ENCODE measurements around the gene SASH1. TPM values are rescaled to one million over a fixed set of nuclear protein-coding genes. Genes with fewer than 3 reads are reported as not detected.

Gene SASH1
- total and polyA plus RNA-seq, 2 of the 8 experiments (the other 6 are each of a cell fraction or from before 2014, with no cell fraction given) = 6.0 to 20.2 TPM

DNA sequence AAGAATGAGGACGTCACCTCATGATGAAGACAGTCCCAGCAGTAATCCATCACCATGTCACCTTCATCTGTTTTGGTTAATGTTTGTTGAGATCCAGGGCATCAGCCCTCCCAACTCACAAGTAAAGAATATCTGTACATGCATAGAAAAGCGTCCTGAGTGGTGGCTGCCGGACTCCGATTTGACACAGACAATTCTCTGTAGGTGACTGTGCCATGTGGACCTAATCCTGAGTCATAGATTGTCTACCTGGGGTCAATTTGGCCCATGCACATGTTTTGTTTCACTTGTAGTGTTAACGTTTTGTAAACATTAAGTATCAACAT, 235.8 kb downstream of the SASH1 start:
- CTCF ChIA-PET (ENCODE audit: partially characterized antibody) = interaction anchor here (0.7 to 3.2 kb wide), 72 partner anchors 9 to 511 kb away, joined by 3 to 49 read pairs (median 4); no protein-coding TSS in a partner anchor
- H3K4me2 ChIP-seq (ENCODE audit: insufficient read depth in 1 of 2, low read depth in 2 of 2, low read length in 2 of 2) = no peak overlapping the region

More for the DNA sequence above, 235.8 kb downstream of the SASH1 start:
- FAIRE-seq (no peak), DNase-seq (ENCODE audit: low read depth in 1 of 2, low spot score in 2 of 2) (no peak)
- H3K27ac ChIP-seq (ENCODE audit: low read depth, low read length) = no peak overlapping the region
- POLR2A ChIA-PET (ENCODE audit: partially characterized antibody) = interaction anchor here (1.0 kb wide), 1 partner anchor 20 kb away, joined by 3 read pairs; no protein-coding TSS in a partner anchor
- H2BK120ac ChIP-seq (replicated peaks; ENCODE audit: low read depth, low read length) = no peak overlapping the region
- peaks cover 0 to 6% (median 1%) of the 10 kb centered on the region in 4 experiments; a peak in 5 of 7 replicates for H3K4me1 ChIP-seq (replicated peaks in 1 of 4; ENCODE audit: control insufficient read depth in 3 of 4, insufficient read depth in 4 of 4, low read length in 3 of 4)
- peak overlapping the region; percentile 69 for H2BK12ac ChIP-seq (ENCODE audit: low read depth, low read length)
- H3K79me2 ChIP-seq (ENCODE audit: control insufficient read depth in 1 of 2, insufficient read depth in 2 of 2, low read length in 2 of 2) = no peaks in the 10 kb centered on the region
- no peak overlapping the region for H2AK5ac ChIP-seq (ENCODE audit: low read depth, low read length)
- H3K23me2 ChIP-seq (ENCODE audit: low read depth, low read length) = no peaks in the 10 kb centered on the region
- TF ChIP-seq CHD1 (IDR thresholded peaks at IDR 0.05; ENCODE audit: low read depth, low read length) = no peak
- TF ChIP-seq RBBP5 (IDR thresholded peaks at IDR 0.05; ENCODE audit: borderline replicate concordance, low read depth, low read length) = no peak
- no peak for TF ChIP-seq NANOG (IDR thresholded peaks at IDR 0.05; ENCODE audit: insufficient read depth, low read depth, low read length, poor library complexity, severe bottlenecking)
- no peak for TF ChIP-seq HDAC6 (IDR thresholded peaks at IDR 0.05; ENCODE audit: low read depth, low read length)
- TF ChIP-seq FOSL1 (IDR thresholded peaks at IDR 0.05; ENCODE audit: insufficient read depth, low read depth, low read length) = no peak
- no peak for TF ChIP-seq SIN3A (conservative IDR thresholded peaks at IDR 0.05 in 1 of 2, IDR thresholded peaks at IDR 0.05 in 1 of 2; ENCODE audit: low read depth in 1 of 2, low read length in 2 of 2)
- TF ChIP-seq RAD21 (IDR thresholded peaks at IDR 0.05 in 1 of 2, conservative IDR thresholded peaks at IDR 0.05 in 1 of 2; ENCODE audit: low read depth in 2 of 2, low read length in 2 of 2) = no peak
- TF ChIP-seq, protein P1, sequence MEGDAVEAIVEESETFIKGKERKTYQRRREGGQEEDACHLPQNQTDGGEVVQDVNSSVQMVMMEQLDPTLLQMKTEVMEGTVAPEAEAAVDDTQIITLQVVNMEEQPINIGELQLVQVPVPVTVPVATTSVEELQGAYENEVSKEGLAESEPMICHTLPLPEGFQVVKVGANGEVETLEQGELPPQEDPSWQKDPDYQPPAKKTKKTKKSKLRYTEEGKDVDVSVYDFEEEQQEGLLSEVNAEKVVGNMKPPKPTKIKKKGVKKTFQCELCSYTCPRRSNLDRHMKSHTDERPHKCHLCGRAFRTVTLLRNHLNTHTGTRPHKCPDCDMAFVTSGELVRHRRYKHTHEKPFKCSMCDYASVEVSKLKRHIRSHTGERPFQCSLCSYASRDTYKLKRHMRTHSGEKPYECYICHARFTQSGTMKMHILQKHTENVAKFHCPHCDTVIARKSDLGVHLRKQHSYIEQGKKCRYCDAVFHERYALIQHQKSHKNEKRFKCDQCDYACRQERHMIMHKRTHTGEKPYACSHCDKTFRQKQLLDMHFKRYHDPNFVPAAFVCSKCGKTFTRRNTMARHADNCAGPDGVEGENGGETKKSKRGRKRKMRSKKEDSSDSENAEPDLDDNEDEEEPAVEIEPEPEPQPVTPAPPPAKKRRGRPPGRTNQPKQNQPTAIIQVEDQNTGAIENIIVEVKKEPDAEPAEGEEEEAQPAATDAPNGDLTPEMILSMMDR (IDR thresholded peaks at IDR 0.05; ENCODE audit: control extremely low read depth in 1 of 3, insufficient read depth in 1 of 3, low read depth in 1 of 3, low read length in 3 of 3) = no peak
- no peak for TF ChIP-seq POLR2A (IDR thresholded peaks at IDR 0.05; ENCODE audit: control extremely low read depth in 1 of 2, low read depth in 2 of 2, low read length in 2 of 2)
- no peak for TF ChIP-seq SP4 (IDR thresholded peaks at IDR 0.05; ENCODE audit: low read length)
- no peak overlapping the region for H3K23ac ChIP-seq (ENCODE audit: insufficient read length)
- H3K9ac ChIP-seq (replicated peaks in 1 of 4; ENCODE audit: extremely low read depth in 1 of 4, low read depth in 3 of 4, low read length in 3 of 4) = no peak overlapping the region
- H2BK15ac ChIP-seq (ENCODE audit: low read length) = no peak overlapping the region
- no peaks in the 10 kb centered on the region for H3K36me3 ChIP-seq (ENCODE audit: control insufficient read depth in 2 of 4, insufficient read depth in 4 of 4, low read length in 3 of 4)
- WGBS, 2 experiments (ENCODE audit: extremely low coverage in 1 of 2, insufficient coverage in 1 of 2, insufficient read length in 1 of 2, insufficient replicate concordance in 2 of 2, low coverage in 1 of 2, low lambda C conversion rate in 2 of 2, missing lambda C conversion rate in 1 of 2) = 74% methylated on average over 5 of the region's 5 CpGs; no CpG with 5 or more reads in 1 of the 2 experiments
- peak overlapping the region; percentile 49 for H4K91ac ChIP-seq (replicated peaks; ENCODE audit: insufficient read length, low read length)
- peak overlapping the region; percentile 36; the same call in 1 of the 2 replicates for H2BK5ac ChIP-seq (ENCODE audit: low read depth, low read length)
- H2BK20ac ChIP-seq (ENCODE audit: low read length) = peak overlapping the region; percentile 66; the same call in 1 of the 2 replicates
- H2AFZ ChIP-seq (ENCODE audit: low read length) = no peak overlapping the region
- no peaks in the 10 kb centered on the region for H3K79me1 ChIP-seq (ENCODE audit: low read depth, low read length)
- no peak overlapping the region for H4K8ac ChIP-seq (ENCODE audit: extremely low read depth, insufficient read depth, low read length)
- H3K9me3 ChIP-seq (ENCODE audit: insufficient read depth in 2 of 2, low read depth in 1 of 2, low read length in 1 of 2) = peaks cover 0 to 3% of the 10 kb centered on the region in 2 experiments; a peak in 2 of 4 replicates
- H3K27me3 ChIP-seq (replicated peaks in 1 of 4; ENCODE audit: control insufficient read depth in 3 of 4, extremely low read depth in 1 of 4, insufficient read depth in 3 of 4, low read length in 3 of 4) = no peaks in the 10 kb centered on the region
- no peak overlapping the region for H3K56ac ChIP-seq (replicated peaks; ENCODE audit: insufficient read length, low read depth, low read length)
- H4K20me1 ChIP-seq (replicated peaks in 1 of 2; ENCODE audit: control insufficient read depth in 1 of 2, insufficient read depth in 2 of 2, low read length in 2 of 2) = no peaks in the 10 kb centered on the region
- H3K14ac ChIP-seq (ENCODE audit: insufficient read length) = no peak overlapping the region
- no peak overlapping the region; the same call in 1 of the 2 replicates for H3K18ac ChIP-seq (ENCODE audit: extremely low read depth, low read length)
- no peak overlapping the region for H3K4me3 ChIP-seq (ENCODE audit: extremely low read depth in 1 of 4, insufficient read depth in 2 of 4, low read depth in 3 of 4, low read length in 4 of 4)
- H4K5ac ChIP-seq (ENCODE audit: insufficient read length, low read depth, low read length) = no peak overlapping the region
- H3K4ac ChIP-seq (replicated peaks; ENCODE audit: insufficient read length, low read depth, low read length) = no peak overlapping the region

All from H1 (cell line).